HG02678 (cell line): ENCODE measurements around the gene SON.
"Not testable (repeated sequence)": the region's sequence is repeated elsewhere in the genome, so short reads cannot be mapped to it uniquely, and the experiment has no call there.

Experiments
- ATAC-seq: cut with Tn5 transposase; IDR thresholded peaks from one replicate; pipeline ENCODE4 v1.9.1; 2021; ENCODE audit warnings: mild to moderate bottlenecking, moderate library complexity; ENCODE audit not compliant: unreplicated experiment

SON gene

GRCh38 chr21:33566514-33566913 is 23.7 kb downstream of the SON start:
- no peak for ATAC-seq

- ATAC-seq = no peak
These were observed 25.1 kb downstream of the SON start for GRCh38 chr21:33567914-33568313.

- no peak for ATAC-seq
These were observed 25.6 kb downstream of the SON start for GRCh38 chr21:33568448-33568847.

GRCh38 chr21:33569991-33570390 is 27.2 kb downstream of the SON start:
- ATAC-seq = no peak

- no peak for ATAC-seq
These were observed 29.5 kb downstream of the SON start for GRCh38 chr21:33572350-33572749.

- not testable (repeated sequence) for ATAC-seq
These were observed 33.9 kb downstream of the SON start for GRCh38 chr21:33576741-33577141.

- no peak for ATAC-seq
These were observed 35.4 kb downstream of the SON start for GRCh38 chr21:33578214-33578613.

GRCh38 chr21:33578959-33579542 is 36.2 kb downstream of the SON start:
- no peak for ATAC-seq

GRCh38 chr21:33584455-33584854 is 41.6 kb downstream of the SON start:
- no peak for ATAC-seq

- no peak for ATAC-seq
These were observed 44.1 kb downstream of the SON start for GRCh38 chr21:33586927-33587326.

- peak; percentile 27 for ATAC-seq
These were observed 45.1 kb downstream of the SON start for GRCh38 chr21:33587792-33588484.

- ATAC-seq = peak; percentile 89
These were observed 45.9 kb downstream of the SON start, which contains the start of gene DONSON for GRCh38 chr21:33588485-33589335. Gene DONSON, minus strand, starts transcription at chr21:33588684. Its CDS starts 43 bp downstream, at chr21:33588641.

GRCh38 chr21:33598051-33598450 is 55.2 kb downstream of the SON start:
- no peak for ATAC-seq

- ATAC-seq = no peak
These were observed 65.7 kb downstream of the SON start for GRCh38 chr21:33608559-33608958.

- ATAC-seq = no peak
These were observed 68.3 kb downstream of the SON start for GRCh38 chr21:33611006-33611744.

- ATAC-seq = not testable (repeated sequence)
These were observed 74.7 kb downstream of the SON start for GRCh38 chr21:33617565-33617964.

GRCh38 chr21:33618407-33618806 is 75.6 kb downstream of the SON start:
- ATAC-seq = no peak

- ATAC-seq = no peak
These were observed 76.9 kb downstream of the SON start for GRCh38 chr21:33619726-33620125.

- ATAC-seq = no peak
These were observed 79.4 kb downstream of the SON start for GRCh38 chr21:33622253-33622652.

- not testable (repeated sequence) for ATAC-seq
These were observed 83.3 kb downstream of the SON start for GRCh38 chr21:33626151-33626550.
